HepG2 (cell line): ENCODE measurements around the gene CADM2. TPM values are rescaled to one million over a fixed set of nuclear protein-coding genes. Genes with fewer than 3 reads are reported as not detected.

Experiments used
- MED8 ChIP-seq: sonication (generic); formaldehyde crosslinking; IDR thresholded peaks from 2 replicates; pipeline ENCODE4 v1.8.1; 2023; ENCODE audit warnings: mild to moderate bottlenecking, missing genetic modification reagents; ENCODE audit not compliant: insufficient replicate concordance
- MXI1 ChIP-seq: IDR thresholded peaks from 3 replicates; pipeline ENCODE4 v1.6.1; 2012; ENCODE audit warnings: low read depth, low read length, inconsistent platforms, borderline replicate concordance
- RFX5 ChIP-seq: IDR thresholded peaks from 2 replicates; pipeline ENCODE4 v1.6.1; 2011; ENCODE audit warnings: low read depth, low read length, improper control_type of control experiment
- SMAD9 ChIP-seq: sonication (generic); formaldehyde crosslinking; IDR thresholded peaks from 2 replicates; pipeline ENCODE4 v1.5.1; 2020; ENCODE audit warnings: mild to moderate bottlenecking, missing genetic modification reagents
- ZFP41 ChIP-seq: sonication (generic); formaldehyde crosslinking; IDR thresholded peaks from 2 replicates; pipeline ENCODE4 v1.4.0; 2020; ENCODE audit warnings: mild to moderate bottlenecking, missing genetic modification reagents, borderline replicate concordance
- ZMYM3 ChIP-seq: sonication (generic); formaldehyde crosslinking; IDR thresholded peaks from 2 replicates; pipeline ENCODE4 v1.5.1; 2020; ENCODE audit warnings: mild to moderate bottlenecking, missing genetic modification reagents
- polyA plus RNA-seq, 8 experiments: library from polyadenylated mRNA; depleted of rRNA in 3 of 8; stranded (reverse) in 7 of 8; unstranded in 1 of 8; fragments of >200 nt; fragmentation: Illumina TruSeq in 4 of 8; extraction: Trizol in 4 of 8; gene quantifications; 2 replicates each; pipeline versions ENCODE4 v1.2.1 to v1.2.3, GENCODE V29; 2011 to 2016; ENCODE audit warnings: low read depth in 4 of 8, missing spikeins in 1 of 8, mixed read lengths in 1 of 8; ENCODE audit not compliant: insufficient read depth in 1 of 8
- total RNA-seq, 5 experiments: library from RNA; depleted of rRNA; stranded (reverse); fragments of >200 nt; fragmentation: Illumina TruSeq; extraction: Trizol; gene quantifications; 2 replicates each; pipeline ENCODE4 v1.2.3, GENCODE V29; 2016; ENCODE audit warnings: low read depth in 1 of 5
- TF ChIP-seq, protein P1 (sequence below): sonication (generic); formaldehyde crosslinking; IDR thresholded peaks from 2 replicates; pipeline ENCODE4 v1.5.0; 2020; ENCODE audit warnings: missing genetic modification reagents
- TF ChIP-seq, protein P2 (sequence below): IDR thresholded peaks from 2 replicates; pipeline ENCODE4 v1.6.1; 2016; ENCODE audit warnings: low read depth
- TF ChIP-seq, protein P3 (sequence below): sonication (generic); formaldehyde crosslinking; IDR thresholded peaks from 2 replicates; pipeline ENCODE4 v1.8.1; 2023; ENCODE audit warnings: mild to moderate bottlenecking, inconsistent platforms, moderate library complexity, missing genetic modification reagents, borderline replicate concordance

CADM2 gene
- total and polyA plus RNA-seq, 2 of the 13 experiments (the other 11 are each of a cell fraction or from before 2014, with no cell fraction given): not detected

DNA sequence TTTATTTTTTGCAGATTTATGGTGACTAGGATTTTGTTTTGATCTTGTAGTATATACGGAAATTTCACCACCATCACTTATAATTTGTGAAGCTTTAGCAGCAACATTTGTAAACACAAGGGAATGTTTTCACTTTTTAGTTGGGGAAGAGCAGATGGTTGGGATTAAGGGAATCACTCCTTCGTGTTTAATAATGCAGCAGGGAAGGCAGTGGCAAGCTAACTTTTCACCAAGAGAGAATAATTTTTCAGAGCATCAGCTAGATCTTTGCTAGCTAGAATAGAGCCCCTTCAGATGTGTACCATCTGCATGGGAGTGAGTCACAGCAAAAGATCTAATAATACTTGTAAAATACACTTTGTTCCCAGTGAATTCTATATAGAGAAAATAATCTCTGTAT, 632.7 kb downstream of the CADM2 start (continued):
- TF ChIP-seq, protein P1, sequence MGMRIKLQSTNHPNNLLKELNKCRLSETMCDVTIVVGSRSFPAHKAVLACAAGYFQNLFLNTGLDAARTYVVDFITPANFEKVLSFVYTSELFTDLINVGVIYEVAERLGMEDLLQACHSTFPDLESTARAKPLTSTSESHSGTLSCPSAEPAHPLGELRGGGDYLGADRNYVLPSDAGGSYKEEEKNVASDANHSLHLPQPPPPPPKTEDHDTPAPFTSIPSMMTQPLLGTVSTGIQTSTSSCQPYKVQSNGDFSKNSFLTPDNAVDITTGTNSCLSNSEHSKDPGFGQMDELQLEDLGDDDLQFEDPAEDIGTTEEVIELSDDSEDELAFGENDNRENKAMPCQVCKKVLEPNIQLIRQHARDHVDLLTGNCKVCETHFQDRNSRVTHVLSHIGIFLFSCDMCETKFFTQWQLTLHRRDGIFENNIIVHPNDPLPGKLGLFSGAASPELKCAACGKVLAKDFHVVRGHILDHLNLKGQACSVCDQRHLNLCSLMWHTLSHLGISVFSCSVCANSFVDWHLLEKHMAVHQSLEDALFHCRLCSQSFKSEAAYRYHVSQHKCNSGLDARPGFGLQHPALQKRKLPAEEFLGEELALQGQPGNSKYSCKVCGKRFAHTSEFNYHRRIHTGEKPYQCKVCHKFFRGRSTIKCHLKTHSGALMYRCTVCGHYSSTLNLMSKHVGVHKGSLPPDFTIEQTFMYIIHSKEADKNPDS (CRISPR knock-in tag): no peak
- TF ChIP-seq MED8 (CRISPR knock-in tag) (no peak), MXI1 (no peak), RFX5 (no peak), ZFP41 (CRISPR knock-in tag) (no peak), SMAD9 (CRISPR knock-in tag) (no peak), ZMYM3 (no peak)
- TF ChIP-seq, protein P2, sequence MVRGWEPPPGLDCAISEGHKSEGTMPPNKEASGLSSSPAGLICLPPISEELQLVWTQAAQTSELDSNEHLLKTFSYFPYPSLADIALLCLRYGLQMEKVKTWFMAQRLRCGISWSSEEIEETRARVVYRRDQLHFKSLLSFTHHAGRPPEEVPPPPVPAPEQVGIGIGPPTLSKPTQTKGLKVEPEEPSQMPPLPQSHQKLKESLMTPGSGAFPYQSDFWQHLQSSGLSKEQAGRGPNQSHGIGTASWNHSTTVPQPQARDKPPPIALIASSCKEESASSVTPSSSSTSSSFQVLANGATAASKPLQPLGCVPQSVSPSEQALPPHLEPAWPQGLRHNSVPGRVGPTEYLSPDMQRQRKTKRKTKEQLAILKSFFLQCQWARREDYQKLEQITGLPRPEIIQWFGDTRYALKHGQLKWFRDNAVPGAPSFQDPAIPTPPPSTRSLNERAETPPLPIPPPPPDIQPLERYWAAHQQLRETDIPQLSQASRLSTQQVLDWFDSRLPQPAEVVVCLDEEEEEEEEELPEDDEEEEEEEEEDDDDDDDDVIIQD (CRISPR knock-in tag): no peak
- TF ChIP-seq, protein P3, sequence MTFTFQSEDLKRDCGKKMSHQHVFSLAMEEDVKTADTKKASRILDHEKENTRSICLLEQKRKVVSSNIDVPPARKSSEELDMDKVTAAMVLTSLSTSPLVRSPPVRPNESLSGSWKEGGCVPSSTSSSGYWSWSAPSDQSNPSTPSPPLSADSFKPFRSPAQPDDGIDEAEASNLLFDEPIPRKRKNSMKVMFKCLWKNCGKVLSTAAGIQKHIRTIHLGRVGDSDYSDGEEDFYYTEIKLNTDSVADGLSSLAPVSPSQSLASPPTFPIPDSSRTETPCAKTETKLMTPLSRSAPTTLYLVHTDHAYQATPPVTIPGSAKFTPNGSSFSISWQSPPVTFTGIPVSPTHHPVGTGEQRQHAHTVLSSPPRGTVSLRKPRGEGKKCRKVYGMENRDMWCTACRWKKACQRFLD (CRISPR knock-in tag): no peak
